WERI-Rb-1 (cell line): Measurements from ENCODE around the gene COX18.

ENCODE experiments used
- DNase-seq: peaks from one replicate; pipeline ENCODE4 v3.0.0-alpha.2; 2020
- H3K27ac ChIP-seq: fragments of 250-450 bp; sonication (Bioruptor Pico); 2 replicates; pipeline ENCODE4 v1.5.1; 2020; ENCODE audit warnings: mild to moderate bottlenecking, moderate library complexity
- H3K27me3 ChIP-seq: fragments of 250-450 bp; sonication (Bioruptor Pico); 2 replicates; pipeline ENCODE4 v1.5.1; 2021; ENCODE audit warnings: mild to moderate bottlenecking, low read depth, moderate library complexity; ENCODE audit not compliant: insufficient read depth, severe bottlenecking
- H3K36me3 ChIP-seq: fragments of 250-450 bp; sonication (Bioruptor Pico); 2 replicates; pipeline ENCODE4 v1.5.1; 2020; ENCODE audit warnings: mild to moderate bottlenecking, moderate library complexity
- H3K4me3 ChIP-seq: 2 replicates; pipeline ENCODE4 v1.5.1; 2011; ENCODE audit warnings: low read depth, mild to moderate bottlenecking, control low read depth, low read length
- H3K9me3 ChIP-seq: fragments of 250-450 bp; sonication (Bioruptor Pico); 2 replicates; pipeline ENCODE4 v1.5.1; 2021; ENCODE audit warnings: mild to moderate bottlenecking, moderate library complexity; ENCODE audit not compliant: severe bottlenecking
- TF ChIP-seq, protein P1 (sequence below): IDR thresholded peaks from 2 replicates; pipeline ENCODE4 v1.5.1; 2011; ENCODE audit warnings: low read depth, mild to moderate bottlenecking, control low read depth, inconsistent platforms, low read length

Gene COX18

DNA sequence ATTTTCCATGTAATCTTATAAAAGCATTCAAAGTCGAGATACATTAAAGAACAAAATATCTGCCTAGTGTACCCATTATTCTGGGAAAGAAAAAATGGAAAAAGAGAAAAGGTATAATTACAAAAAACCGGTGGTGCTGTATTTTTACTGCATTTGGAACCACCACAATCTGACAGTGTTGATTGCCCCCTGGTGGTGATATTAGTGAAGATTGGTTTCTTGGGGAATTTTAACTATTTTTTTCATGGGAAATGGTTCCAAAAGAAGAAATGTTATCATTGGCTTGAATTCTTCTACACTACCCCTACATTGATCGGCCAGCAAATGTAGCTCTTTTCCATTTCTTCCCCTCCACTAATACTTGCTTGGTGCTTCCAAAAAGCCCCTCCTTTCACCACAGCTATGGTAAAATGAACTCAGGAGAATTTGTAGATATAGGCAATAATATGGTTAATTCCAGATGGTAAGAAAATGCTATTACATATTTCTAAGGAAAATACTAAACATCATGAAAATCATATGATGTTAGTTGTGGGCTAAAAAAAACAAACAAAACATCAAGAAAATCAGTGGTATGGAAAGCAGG lies 50.0 kb downstream of the COX18 start:
- no peaks in the 10 kb centered on the region for H3K27me3 ChIP-seq
- no peak for DNase-seq

DNA sequence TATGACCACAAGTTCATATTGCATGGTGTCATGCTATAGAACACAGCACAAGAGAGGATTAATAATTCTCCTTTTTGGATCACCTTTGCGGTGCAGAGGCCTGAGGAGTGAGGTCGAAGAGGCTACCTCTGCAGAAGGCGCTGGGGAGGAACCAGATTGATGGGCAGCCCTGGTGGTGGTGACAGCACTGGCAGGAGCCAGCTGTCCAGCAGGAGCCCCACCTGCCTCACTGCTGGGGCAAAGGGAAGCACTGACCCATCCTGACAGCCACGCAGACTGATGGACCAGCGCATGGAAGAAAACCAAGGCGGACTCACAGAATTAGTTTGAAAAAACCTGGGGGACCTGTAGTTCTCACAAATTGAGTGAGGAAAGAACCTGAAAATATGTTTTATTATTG lies 50.9 kb downstream of the COX18 start:
- Histone ChIP-seq H3K4me3 (no peak overlapping the region), H3K9me3 (no peaks in the 10 kb centered on the region), H3K27me3 (no peaks in the 10 kb centered on the region), H3K27ac (no peak overlapping the region), H3K36me3 (no peaks in the 10 kb centered on the region)
- peak; percentile 15 for DNase-seq
- TF ChIP-seq, protein P1, sequence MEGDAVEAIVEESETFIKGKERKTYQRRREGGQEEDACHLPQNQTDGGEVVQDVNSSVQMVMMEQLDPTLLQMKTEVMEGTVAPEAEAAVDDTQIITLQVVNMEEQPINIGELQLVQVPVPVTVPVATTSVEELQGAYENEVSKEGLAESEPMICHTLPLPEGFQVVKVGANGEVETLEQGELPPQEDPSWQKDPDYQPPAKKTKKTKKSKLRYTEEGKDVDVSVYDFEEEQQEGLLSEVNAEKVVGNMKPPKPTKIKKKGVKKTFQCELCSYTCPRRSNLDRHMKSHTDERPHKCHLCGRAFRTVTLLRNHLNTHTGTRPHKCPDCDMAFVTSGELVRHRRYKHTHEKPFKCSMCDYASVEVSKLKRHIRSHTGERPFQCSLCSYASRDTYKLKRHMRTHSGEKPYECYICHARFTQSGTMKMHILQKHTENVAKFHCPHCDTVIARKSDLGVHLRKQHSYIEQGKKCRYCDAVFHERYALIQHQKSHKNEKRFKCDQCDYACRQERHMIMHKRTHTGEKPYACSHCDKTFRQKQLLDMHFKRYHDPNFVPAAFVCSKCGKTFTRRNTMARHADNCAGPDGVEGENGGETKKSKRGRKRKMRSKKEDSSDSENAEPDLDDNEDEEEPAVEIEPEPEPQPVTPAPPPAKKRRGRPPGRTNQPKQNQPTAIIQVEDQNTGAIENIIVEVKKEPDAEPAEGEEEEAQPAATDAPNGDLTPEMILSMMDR, result no peak

More for the DNA sequence above, 50.0 kb downstream of the COX18 start:
- Histone ChIP-seq H3K4me3 (no peak overlapping the region), H3K36me3 (no peaks in the 10 kb centered on the region), H3K9me3 (no peaks in the 10 kb centered on the region), H3K27ac (no peak overlapping the region)
- TF ChIP-seq, protein P1, result peak; percentile 32

DNA sequence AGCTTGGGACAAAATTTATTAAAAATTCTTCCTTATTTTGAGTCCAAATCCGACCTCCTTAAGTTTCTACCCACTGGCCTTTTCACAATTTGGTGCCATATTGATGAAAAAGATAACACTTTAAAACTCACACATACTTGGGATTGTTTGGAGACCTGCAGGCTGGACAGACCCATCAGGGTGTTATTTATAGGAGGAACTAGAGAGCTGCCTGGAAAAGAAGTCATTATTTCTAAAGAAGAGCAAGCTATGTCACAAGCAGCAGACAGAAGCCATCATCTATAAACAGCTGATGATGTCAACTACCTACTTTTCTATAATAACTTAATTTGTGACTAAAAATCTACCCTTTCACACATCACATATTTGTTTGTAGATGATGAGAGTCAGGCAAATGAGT lies 56.2 kb downstream of the COX18 start:
- DNase-seq, result no peak
- Histone ChIP-seq H3K4me3 (no peak overlapping the region), H3K27ac (no peak overlapping the region), H3K36me3 (no peaks in the 10 kb centered on the region), H3K27me3 (no peaks in the 10 kb centered on the region), H3K9me3 (no peaks in the 10 kb centered on the region)
- TF ChIP-seq, protein P1, result no peak

DNA sequence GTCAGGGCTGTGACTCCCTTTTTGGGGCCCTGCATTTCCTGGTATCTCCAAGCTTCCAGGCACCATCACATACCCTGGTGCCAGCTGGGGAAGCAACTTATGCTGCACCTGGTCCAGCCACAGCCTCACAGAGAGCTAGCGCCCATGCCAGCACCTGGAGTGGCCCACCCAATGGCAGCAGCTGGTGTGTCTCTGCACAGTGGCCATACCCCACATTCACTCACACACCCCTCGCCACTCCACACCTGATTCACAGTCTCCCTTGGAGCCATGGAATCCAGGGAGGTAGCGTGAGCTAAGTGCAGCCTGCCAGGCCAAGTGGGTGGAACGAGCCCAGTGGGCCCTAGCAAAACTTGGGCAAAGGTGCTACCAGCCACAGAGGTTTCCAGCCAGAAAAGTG lies 56.8 kb downstream of the COX18 start:
- no peaks in the 10 kb centered on the region for H3K9me3 ChIP-seq
- H3K27ac ChIP-seq, result no peak overlapping the region
- H3K27me3 ChIP-seq, result no peaks in the 10 kb centered on the region
- no peak for DNase-seq
- no peaks in the 10 kb centered on the region for H3K36me3 ChIP-seq
- TF ChIP-seq, protein P1, result no peak
- H3K4me3 ChIP-seq, result no peak overlapping the region

DNA sequence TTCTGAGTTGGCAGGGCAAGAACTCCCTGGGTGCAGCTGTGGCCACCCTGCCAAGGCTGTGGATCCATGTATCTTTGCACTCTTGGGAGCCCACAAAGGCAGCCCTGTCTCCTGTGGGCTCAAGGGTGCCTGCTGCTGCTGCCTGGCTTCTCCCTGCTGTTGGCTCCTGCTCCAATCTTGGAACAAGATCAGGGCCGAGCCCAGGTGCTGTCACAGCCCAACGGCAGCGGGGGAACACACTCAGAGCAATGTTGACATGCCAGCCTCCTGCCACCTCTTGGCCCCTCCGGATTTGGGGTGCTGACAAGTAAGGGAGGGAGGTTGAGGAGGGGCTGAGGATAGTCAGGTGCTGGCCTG lies 57.9 kb downstream of the COX18 start:
- H3K9me3 ChIP-seq, result no peaks in the 10 kb centered on the region
- no peak overlapping the region for H3K27ac ChIP-seq
- no peak overlapping the region for H3K4me3 ChIP-seq
- TF ChIP-seq, protein P1, result no peak
- H3K27me3 ChIP-seq, result no peaks in the 10 kb centered on the region
- DNase-seq, result no peak
- H3K36me3 ChIP-seq, result no peaks in the 10 kb centered on the region
